Stimulated activated CD4-positive, alpha-beta T cell treated with anti-CD3 and anti-CD28 coated beads, Interleukin-12 subunit alpha, Interleukin-12 subunit beta, amount 100 ng/mL, for 24 hours (primary cell): ENCODE results near the gene CCNY.

Experiments
- DNase-seq, 2 experiments: peaks; one replicate each; pipeline ENCODE4 v3.0.0-alpha.2; 2020; ENCODE audit warnings: low read depth in 2 of 2

The CCNY gene

GRCh38 chr10:35558276-35558675 lies 222.0 kb downstream of the CCNY start:
- DNase-seq: no peak

- no peak for DNase-seq
Measured at GRCh38 chr10:35559416-35559815, 223.1 kb downstream of the CCNY start.

GRCh38 chr10:35561715-35562114 lies 225.4 kb downstream of the CCNY start:
- no peak for DNase-seq

- DNase-seq: no peak
Measured at GRCh38 chr10:35562427-35562826, 226.1 kb downstream of the CCNY start.

GRCh38 chr10:35563261-35563891 lies 227.1 kb downstream of the CCNY start:
- DNase-seq: peak; percentile 7 to 28

- no peak for DNase-seq
Measured at GRCh38 chr10:35564341-35564968, 228.1 kb downstream of the CCNY start.

GRCh38 chr10:35565602-35566081 lies 229.3 kb downstream of the CCNY start:
- DNase-seq: no peak

- no peak for DNase-seq
Measured at GRCh38 chr10:35567951-35568350, 231.6 kb downstream of the CCNY start.

GRCh38 chr10:35568483-35569015 lies 232.2 kb downstream of the CCNY start:
- no peak for DNase-seq

GRCh38 chr10:35569111-35569707 lies 232.9 kb downstream of the CCNY start:
- DNase-seq: no peak

- no peak for DNase-seq
Measured at GRCh38 chr10:35569836-35570235, 233.5 kb downstream of the CCNY start.

GRCh38 chr10:35570397-35570796 lies 234.1 kb downstream of the CCNY start:
- DNase-seq: no peak

- DNase-seq: no peak
Measured at GRCh38 chr10:35572583-35572982, 236.3 kb downstream of the CCNY start.

GRCh38 chr10:35573796-35574195 lies 237.5 kb downstream of the CCNY start:
- DNase-seq: no peak

GRCh38 chr10:35574924-35575352 lies 238.6 kb downstream of the CCNY start:
- no peak for DNase-seq

GRCh38 chr10:35575640-35576039 lies 239.3 kb downstream of the CCNY start:
- DNase-seq: no peak

GRCh38 chr10:35576730-35577129 lies 240.4 kb downstream of the CCNY start:
- DNase-seq: no peak

- no peak for DNase-seq
Measured at GRCh38 chr10:35577926-35578617, 241.8 kb downstream of the CCNY start.

- no peak for DNase-seq
Measured at GRCh38 chr10:35578618-35578956, 242.3 kb downstream of the CCNY start.

GRCh38 chr10:35579116-35579515 lies 242.8 kb downstream of the CCNY start:
- no peak for DNase-seq

- DNase-seq: no peak
Measured at GRCh38 chr10:35579726-35580422, 243.6 kb downstream of the CCNY start.

- DNase-seq: no peak
Measured at GRCh38 chr10:35580423-35580770, 244.1 kb downstream of the CCNY start.
